Ecto neural progenitor cell (in vitro differentiated cells): ENCODE results near the gene CPNE9.
A peak's percentile ranks its signal among the peaks of the same experiment; 100 is the strongest.

Source experiments
- DNase-seq: peaks from one replicate; pipeline ENCODE4 v3.0.0-alpha.2; 2018; ENCODE audit warnings: low spot score

CPNE9 gene

GRCh38 chr3:9715764-9716437 is 12.3 kb downstream of the CPNE9 start:
- DNase-seq: no peak

GRCh38 chr3:9716801-9717555 is 13.3 kb downstream of the CPNE9 start:
- DNase-seq: no peak

- no peak for DNase-seq
Measured at GRCh38 chr3:9717563-9717962, 13.9 kb downstream of the CPNE9 start.

GRCh38 chr3:9718118-9718517 is 14.5 kb downstream of the CPNE9 start:
- DNase-seq: no peak

- no peak for DNase-seq
Measured at GRCh38 chr3:9721015-9721699, 17.5 kb downstream of the CPNE9 start.

- DNase-seq: no peak
Measured at GRCh38 chr3:9721700-9722060, 18.0 kb downstream of the CPNE9 start.

GRCh38 chr3:9725775-9726515 is 22.3 kb downstream of the CPNE9 start:
- no peak for DNase-seq

GRCh38 chr3:9727041-9727595 is 23.5 kb downstream of the CPNE9 start:
- DNase-seq: peak; percentile 75

GRCh38 chr3:9727743-9728142 is 24.1 kb downstream of the CPNE9 start:
- DNase-seq: no peak

GRCh38 chr3:9729419-9729818 is 25.8 kb downstream of the CPNE9 start:
- no peak for DNase-seq

- no peak for DNase-seq
Measured at GRCh38 chr3:9730657-9731205, 27.1 kb downstream of the CPNE9 start.

- peak; percentile 99 for DNase-seq
Measured at GRCh38 chr3:9731206-9732079, 27.8 kb downstream of the CPNE9 start, which contains the start of gene BRPF1. Gene BRPF1, plus strand, starts transcription at chr3:9731735. Its CDS starts 2,406 bp downstream, at chr3:9734141.

- DNase-seq: no peak
Measured at GRCh38 chr3:9732080-9732739, 28.6 kb downstream of the CPNE9 start.

- DNase-seq: no peak
Measured at GRCh38 chr3:9732740-9733115, 29.1 kb downstream of the CPNE9 start.

GRCh38 chr3:9736831-9737230 is 33.2 kb downstream of the CPNE9 start:
- DNase-seq: no peak

- no peak for DNase-seq
Measured at GRCh38 chr3:9739181-9739580, 35.5 kb downstream of the CPNE9 start.

GRCh38 chr3:9742560-9742959 is 38.9 kb downstream of the CPNE9 start:
- DNase-seq: no peak

- DNase-seq: no peak
Measured at GRCh38 chr3:9743548-9743947, 39.9 kb downstream of the CPNE9 start.

GRCh38 chr3:9744162-9744561 is 40.5 kb downstream of the CPNE9 start:
- no peak for DNase-seq

- DNase-seq: no peak
Measured at GRCh38 chr3:9745521-9745920, 41.9 kb downstream of the CPNE9 start.
